ENCODE results near the gene OR4A16.

DNA sequence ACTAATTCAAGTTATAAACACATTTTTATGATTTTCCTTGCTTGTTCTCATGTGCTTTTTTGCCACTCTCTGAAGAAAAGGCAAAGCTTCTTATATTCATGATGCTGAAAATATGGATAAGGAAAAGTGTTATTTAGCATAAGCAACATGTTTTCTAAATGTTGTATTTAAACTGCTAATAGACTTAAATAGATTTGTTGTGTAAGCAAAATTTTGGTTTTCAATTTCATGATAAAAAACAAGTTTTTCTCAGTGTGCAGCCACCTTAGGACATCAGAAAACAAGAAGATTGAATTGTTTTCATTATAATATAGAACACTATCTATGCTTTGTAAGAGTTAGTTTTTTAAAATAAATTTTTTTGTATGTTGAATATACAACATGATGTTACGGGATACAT lies 2.3 kb downstream of the OR4A16 start:
- TF ChIP-seq, protein P1, sequence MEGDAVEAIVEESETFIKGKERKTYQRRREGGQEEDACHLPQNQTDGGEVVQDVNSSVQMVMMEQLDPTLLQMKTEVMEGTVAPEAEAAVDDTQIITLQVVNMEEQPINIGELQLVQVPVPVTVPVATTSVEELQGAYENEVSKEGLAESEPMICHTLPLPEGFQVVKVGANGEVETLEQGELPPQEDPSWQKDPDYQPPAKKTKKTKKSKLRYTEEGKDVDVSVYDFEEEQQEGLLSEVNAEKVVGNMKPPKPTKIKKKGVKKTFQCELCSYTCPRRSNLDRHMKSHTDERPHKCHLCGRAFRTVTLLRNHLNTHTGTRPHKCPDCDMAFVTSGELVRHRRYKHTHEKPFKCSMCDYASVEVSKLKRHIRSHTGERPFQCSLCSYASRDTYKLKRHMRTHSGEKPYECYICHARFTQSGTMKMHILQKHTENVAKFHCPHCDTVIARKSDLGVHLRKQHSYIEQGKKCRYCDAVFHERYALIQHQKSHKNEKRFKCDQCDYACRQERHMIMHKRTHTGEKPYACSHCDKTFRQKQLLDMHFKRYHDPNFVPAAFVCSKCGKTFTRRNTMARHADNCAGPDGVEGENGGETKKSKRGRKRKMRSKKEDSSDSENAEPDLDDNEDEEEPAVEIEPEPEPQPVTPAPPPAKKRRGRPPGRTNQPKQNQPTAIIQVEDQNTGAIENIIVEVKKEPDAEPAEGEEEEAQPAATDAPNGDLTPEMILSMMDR (conservative IDR thresholded peaks at IDR 0.05): no peak
- no peak for TF ChIP-seq ZFX (IDR thresholded peaks at IDR 0.05)
